ENCODE measurements around the gene MICAL1.

MICAL1 gene

GRCh38 chr6:109436041-109436440 lies 19.5 kb downstream of the MICAL1 start:
- no peak for DNase-seq (ENCODE audit: low spot score)

DNA sequence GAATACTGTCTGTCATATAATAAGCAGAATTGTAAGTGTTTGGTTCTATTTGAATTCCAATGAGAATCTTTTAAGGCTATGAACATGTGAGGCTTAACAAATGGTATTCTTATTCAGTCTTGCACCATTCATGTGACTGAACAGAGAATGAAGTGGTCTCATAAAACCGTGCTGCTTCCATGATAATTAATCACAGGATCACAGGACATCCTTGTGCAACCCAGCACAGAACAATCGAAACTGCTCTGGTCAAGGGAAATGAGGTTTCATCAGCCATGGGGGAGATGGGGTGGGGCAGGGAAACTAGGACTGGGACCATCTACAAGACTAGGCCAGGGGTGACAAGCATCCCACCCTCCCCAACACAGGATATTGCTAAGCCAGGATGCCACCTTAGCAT lies 21.1 kb downstream of the MICAL1 start:
- DNase-seq (ENCODE audit: low spot score), result no peak

DNA sequence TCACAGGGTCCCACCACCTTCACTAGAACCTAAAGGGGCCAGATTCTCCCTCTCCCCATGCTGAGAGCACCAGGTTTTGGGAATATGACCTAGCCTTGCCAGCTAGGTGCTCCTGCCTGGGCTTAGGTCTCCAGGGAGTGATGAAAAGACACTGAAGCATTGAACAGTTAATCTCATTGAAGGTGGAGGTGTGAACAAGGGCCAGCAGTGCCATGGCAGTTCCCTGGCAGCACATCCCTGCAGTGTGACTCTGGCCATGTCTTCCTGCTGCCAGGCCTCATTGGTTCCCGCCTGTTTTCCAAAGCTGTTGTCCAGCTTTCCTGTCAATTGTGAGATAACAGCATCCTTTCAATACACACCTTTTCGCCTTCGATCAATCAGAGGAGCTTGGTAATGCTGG lies 26.1 kb downstream of the MICAL1 start:
- DNase-seq (ENCODE audit: low spot score), result no peak

DNA sequence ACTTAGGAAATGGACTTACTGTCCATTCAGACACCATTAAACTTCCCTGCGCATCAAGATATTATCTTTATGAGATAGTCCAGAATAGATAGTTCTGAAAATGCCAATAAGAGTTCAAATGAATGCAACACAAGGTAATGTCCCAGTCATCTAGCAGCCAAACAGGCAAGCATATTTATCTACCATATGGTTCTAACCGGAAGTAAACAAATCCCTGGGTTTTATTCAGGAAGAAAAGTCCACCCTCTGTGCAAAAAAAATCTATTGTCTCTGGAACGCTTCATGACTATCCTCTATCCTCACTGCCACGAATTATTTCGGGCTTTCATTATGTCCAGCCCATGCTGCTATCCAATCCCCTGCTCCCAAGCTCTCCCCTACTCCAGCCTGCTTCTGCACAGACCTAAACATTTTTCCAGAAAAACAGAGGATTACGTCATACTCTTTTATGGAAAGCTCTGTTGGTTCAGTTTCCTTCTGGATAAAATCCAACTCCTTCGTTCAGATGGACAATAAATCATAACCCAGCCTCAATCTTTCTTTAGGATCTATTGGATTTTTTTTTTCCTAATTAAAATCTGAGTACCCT lies 26.6 kb downstream of the MICAL1 start:
- DNase-seq (ENCODE audit: low spot score), result peak; percentile 40

GRCh38 chr6:109424946-109425345 lies 30.6 kb downstream of the MICAL1 start:
- DNase-seq (ENCODE audit: low spot score), result no peak

- DNase-seq (ENCODE audit: low spot score), result no peak
Observed at GRCh38 chr6:109421184-109421583, 34.4 kb downstream of the MICAL1 start.

DNA sequence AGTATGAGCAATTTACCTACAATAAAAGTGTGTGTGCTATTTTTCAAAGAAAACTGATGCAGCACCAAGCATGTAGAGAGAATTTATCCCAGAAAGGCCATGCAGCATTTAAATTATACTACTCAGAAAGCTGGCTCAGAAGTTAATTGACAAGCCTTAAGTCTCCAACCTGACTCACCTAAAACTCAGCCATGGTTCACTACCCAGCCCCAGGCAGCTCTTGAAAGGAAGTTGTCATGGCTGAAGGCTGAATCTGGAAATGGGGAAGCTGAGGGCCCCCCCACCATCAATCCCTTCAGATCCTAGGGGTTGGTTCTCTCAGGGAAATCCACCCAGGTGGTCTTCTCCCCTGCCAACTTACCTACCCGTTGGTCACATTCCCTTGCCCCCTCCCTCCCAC lies 34.8 kb downstream of the MICAL1 start:
- no peak for DNase-seq (ENCODE audit: low spot score)

DNA sequence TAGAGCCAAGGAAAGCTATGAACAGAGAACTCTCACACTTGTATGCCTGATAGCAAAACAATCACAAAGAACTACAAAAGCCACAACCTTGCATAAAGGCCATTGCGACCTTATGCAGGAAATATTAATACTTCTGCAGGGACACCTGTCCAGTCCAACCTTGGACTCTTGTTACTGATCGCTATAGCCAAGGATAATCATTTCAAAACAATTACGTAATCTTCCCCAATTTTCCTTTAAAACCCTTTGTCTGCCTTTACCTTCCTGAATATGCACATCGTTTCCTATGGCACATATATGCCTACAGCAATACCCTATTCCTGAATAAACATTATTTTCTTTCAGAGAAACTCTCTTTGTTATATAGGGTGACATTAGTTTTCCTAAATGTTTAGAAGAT lies 37.9 kb downstream of the MICAL1 start:
- no peak for DNase-seq (ENCODE audit: low spot score)

DNA sequence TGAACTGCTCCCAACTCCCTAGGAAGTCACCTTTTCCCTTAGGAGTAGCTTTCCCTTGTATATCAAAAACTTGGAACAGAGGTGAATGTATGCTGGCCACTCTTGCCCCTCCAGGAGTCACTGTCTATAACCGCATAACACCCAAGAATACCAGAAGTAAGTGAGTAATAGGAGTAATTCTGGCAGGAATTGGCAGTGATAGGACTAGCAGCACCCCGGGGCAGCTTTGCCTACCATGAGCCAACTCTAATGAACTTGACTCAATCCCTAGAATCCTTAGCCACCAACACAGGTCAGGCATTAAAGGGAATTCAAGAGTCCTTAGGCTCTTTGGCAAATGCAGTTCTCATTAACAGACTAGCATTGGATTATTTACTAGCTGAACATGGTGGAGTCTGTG lies 44.5 kb downstream of the MICAL1 start:
- DNase-seq (ENCODE audit: low spot score), result no peak

- peak; percentile 52 for DNase-seq (ENCODE audit: low spot score)
Observed at GRCh38 chr6:109406196-109406595, 49.4 kb downstream of the MICAL1 start.

- DNase-seq (ENCODE audit: low spot score), result peak; percentile 58
Observed at GRCh38 chr6:109397020-109397419, 58.6 kb downstream of the MICAL1 start.

DNA sequence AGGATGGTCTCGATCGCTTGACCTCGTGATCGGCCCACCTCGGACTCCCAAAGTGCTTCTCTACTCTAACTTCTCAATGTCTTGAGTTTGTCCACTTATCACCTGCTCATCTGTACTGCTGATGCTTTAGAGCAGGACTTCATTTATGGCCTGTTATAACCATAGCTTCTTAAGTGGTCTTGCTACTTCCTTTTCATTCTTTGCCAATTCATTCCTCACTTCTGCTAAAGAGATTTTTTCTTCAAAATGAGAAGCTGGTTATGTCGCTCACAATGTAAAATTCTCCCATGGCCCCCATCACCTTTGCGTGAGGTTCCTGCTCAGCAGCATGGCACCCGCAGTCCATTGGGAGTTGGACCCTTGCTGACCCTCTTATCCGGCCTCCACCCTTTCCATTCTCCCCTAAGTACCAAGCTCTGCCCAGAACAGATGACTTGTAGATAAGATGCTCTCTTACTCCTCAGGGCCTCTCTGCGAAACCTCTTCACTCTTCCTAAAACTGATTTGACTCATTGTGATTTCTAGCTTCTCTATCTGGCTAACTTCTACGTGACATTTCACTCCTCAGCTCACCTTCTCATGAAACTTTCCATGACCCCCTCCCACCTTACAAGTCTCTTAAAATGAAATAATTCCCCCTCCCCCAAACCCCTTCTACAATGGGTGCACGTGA lies 59.4 kb downstream of the MICAL1 start:
- no peak for DNase-seq (ENCODE audit: low spot score)

Measured in AG08395 (cell line).